ENCODE data around the gene TSBP1.

The TSBP1 gene, protein sequence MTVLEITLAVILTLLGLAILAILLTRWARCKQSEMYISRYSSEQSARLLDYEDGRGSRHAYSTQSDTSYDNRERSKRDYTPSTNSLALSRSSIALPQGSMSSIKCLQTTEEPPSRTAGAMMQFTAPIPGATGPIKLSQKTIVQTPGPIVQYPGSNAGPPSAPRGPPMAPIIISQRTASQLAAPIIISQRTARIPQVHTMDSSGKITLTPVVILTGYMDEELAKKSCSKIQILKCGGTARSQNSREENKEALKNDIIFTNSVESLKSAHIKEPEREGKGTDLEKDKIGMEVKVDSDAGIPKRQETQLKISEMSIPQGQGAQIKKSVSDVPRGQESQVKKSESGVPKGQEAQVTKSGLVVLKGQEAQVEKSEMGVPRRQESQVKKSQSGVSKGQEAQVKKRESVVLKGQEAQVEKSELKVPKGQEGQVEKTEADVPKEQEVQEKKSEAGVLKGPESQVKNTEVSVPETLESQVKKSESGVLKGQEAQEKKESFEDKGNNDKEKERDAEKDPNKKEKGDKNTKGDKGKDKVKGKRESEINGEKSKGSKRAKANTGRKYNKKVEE

DNA sequence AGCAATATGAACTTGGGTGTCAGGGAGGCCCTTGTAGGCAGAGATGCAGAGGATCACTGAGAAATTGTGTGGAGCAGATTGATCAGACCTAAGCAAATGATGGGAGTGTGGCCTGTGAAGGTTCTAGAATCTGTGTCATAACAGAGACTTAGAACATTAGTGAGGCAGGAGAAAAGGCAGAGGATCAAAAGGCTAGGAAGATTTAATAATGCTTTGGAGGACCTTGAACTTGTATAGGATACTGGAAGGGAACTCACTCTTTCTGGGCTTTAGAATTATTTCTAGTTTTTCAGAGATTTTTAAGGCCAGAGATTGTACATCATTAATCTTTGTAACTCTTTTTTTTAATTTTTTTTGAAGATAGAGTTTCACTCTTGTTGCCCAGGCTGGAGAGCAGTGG lies at the start of gene TSBP1:
TSS of gene TSBP1 (minus strand) at position 101 of the 400 bp plus-strand sequence. CDS start 197 bp downstream, outside the sequence.
- DNase-seq (ENCODE audit: low read depth, low spot score) = no peak

DNA sequence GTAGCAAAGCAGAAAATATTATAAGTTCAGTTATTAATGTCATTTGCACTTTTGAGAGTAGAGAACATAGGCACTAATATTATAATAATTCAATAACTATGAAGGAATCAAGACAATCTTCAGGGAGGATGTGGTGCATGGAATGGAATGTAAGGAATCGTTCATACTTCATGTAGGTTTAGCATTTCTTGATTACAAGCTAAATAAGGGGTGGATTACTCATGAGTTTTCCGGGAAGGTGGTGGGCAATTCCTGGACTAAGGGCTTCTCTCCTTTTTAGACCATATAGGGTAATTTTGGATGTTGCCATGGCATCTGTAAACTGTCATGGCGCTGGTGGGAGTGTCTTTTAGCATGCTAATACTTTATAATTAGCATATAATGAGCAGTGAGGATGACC lies 44.3 kb upstream of the TSBP1 start:
- DNase-seq (ENCODE audit: low read depth, low spot score) = no peak

DNA sequence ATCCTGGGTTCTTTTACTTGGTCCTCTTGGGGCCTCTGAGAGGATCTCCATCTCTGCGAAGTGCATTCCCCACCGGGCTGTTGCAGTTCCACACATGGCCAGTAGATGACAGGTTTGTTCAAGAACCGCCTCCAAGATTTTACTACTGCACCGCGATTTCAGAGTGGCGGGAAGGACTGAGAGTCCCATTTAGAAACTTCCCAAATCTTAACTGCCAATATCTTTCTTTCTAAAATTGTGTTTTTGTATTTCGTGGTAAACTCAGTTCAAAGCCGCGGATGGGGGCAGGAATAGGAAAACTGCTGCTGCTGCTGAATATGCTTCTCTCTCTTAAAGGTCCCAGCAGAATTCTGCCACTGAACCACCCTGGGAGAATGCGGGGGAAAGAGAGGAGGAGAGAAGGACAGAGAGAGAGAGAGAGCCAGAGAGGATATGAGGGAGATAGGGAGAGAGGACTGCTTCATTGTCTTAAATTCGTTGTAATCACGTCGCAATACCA lies 43.9 kb upstream of the TSBP1 start:
- peak; percentile 83 for DNase-seq (ENCODE audit: low read depth, low spot score)

DNA sequence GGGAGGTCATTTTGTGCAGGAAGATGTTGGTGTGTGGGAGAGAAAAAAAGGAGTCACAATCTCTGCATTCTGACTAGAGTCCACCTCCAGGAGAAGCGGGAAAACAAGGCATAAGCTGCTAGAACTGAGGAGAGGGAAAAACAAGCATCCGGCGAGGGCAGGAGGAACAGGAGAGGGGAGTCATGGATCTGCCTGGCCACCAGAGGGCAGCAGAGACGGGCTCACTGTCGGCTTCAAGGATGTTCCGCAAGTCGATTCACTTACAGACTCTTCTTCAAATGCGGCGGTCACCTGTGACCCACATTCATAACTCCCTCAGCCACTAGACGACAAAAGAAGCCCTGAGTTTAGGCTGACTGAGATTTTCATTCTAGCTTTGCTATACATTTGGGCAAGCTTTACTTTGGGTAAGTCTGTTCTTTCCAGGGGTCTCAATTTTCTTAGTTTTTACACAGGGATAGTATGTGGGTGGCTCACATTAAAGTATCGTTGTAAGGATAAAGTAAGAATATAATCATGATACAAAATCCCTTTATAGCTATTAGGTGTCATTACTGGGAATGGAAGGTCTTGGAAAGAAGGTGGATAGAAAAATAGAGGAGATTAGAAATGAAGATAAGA lies 41.8 kb upstream of the TSBP1 start:
- DNase-seq (ENCODE audit: low read depth, low spot score) = peak; percentile 90

DNA sequence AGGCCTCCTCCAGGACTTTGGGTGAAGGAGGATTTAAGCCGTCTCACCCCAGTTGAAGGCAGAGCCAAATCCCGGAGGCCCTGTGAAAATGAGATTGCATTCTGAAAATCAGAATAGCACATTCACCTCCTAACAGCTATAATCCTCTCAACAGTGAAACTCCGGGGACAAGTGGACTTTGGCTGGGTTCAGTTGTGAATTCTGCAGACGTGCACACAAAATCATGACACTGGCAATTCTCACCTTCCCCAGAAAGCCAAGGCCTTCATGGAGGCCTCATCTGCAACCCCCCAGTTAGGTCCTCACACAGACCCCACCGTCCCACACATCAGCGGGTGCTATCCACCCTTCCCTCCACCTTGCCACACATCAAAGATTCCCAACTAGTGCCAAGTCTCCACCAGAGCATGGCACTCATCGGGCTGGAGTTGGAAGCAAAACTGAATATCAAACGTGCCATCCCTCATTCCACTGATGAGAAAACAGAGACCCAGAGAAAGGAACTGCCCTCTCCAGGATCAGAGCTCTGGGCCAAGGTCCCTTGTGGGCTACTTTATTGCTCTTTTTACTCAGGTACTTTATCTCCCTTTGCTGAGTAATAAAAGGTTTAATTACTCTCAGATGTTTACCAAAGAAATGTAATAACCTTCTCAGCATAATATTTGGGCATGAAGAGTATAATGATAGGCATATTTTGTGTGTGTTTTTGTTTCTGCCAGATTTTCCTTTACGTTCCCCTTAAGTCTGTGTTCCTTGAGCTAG lies 40.0 kb upstream of the TSBP1 start:
- no peak for DNase-seq (ENCODE audit: low read depth, low spot score)

DNA sequence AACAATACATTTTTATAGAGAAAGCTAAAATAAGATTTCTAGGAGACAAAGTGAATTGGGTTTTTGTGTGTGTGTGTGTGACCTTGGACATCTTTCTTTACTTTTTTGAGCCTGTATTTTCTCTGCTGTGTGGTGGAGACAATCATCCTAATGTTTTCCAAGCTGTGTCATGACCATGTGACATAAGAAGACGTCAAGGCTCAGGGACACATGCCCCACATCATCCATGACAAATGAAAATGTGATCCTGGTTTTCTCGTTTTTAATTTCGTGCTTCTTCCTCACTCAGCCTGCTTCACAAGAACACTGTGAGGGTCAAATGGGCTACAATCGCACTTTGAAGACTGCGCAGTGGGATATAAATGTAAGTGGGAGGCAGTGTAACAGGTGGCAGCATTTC lies 39.2 kb upstream of the TSBP1 start:
- DNase-seq (ENCODE audit: low read depth, low spot score) = no peak

DNA sequence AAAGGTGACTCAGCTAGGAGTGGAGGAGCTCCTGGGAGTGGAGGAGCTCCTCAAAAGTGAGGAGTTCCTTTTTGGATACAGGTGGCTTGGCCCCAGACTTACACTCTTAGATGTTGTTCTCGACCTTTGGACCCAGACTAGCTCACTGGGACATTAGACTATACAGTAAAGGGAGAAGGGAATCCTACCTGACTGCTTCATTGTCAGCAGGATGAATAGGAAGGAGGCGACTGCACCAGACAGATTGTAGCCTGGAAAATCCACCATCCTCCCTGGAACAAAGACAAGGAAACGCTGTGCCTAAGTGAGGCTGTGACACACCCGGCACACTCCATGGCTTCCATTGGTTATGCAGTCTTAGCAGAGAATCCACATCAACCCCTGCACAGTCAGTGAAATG lies 35.2 kb upstream of the TSBP1 start, which contains the start of gene BTNL2:
TSS of gene BTNL2 (minus strand) at position 325 of the 400 bp plus-strand sequence. CDS start at position 267, 58 bp downstream.
- no peak for DNase-seq (ENCODE audit: low read depth, low spot score)

DNA sequence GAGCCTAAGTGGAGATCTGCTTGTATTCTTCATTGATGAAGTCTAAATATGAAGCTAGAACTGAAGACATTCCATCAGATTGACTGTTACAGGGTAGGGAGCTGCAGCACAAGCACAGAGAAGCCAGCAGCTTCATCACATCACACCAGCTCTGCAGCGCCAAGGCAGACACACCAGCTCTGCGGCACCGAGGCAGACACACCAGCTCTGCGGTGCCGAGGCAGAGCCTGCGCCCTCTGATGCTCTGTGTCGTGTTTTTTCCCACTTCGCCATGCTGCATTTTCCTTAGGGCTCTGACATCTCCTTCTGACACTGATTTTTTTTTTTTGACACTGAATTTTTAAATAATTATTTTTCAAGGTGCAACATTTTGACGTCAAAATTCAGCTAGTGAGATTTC lies 34.5 kb upstream of the TSBP1 start:
- no peak for DNase-seq (ENCODE audit: low read depth, low spot score)

DNA sequence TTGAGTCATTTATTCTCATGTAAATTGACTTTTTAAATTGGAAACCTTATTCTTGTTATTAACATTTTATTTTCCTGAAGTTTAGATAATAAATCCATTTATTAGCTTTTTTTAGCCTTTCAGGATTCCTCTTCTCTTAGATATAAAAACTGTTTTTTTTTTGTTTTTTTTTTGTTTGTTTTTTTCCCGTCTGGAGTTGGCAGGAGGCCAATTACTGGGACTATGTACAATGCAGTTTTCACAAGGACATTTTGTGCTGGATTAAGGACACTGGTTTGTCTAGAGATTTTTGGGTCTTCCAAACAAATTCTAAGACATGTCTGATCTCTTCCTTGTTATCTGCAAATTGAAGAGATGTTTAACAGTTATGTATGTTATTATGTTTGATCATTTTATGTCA lies 34.0 kb upstream of the TSBP1 start:
- no peak for DNase-seq (ENCODE audit: low read depth, low spot score)

DNA sequence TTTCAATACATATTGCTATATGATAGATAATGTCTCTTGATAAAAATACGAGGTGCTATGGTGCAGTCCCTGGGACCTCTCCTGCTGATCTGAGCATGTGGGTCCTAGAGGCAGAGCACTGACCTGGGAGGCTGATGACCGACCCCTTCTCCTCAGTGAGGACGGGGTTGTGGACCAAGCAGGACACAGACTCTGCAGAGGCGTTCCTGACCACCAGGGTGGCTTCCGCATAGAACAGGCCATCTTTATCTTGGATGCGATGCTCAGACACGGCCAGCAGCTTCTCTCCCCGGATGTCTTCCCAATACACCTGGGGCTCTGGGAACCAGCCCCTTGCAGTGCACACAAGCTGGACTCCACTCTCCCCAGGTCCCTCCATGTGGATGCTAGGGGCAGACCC lies 31.1 kb upstream of the TSBP1 start:
- no peak for DNase-seq (ENCODE audit: low read depth, low spot score)

DNA sequence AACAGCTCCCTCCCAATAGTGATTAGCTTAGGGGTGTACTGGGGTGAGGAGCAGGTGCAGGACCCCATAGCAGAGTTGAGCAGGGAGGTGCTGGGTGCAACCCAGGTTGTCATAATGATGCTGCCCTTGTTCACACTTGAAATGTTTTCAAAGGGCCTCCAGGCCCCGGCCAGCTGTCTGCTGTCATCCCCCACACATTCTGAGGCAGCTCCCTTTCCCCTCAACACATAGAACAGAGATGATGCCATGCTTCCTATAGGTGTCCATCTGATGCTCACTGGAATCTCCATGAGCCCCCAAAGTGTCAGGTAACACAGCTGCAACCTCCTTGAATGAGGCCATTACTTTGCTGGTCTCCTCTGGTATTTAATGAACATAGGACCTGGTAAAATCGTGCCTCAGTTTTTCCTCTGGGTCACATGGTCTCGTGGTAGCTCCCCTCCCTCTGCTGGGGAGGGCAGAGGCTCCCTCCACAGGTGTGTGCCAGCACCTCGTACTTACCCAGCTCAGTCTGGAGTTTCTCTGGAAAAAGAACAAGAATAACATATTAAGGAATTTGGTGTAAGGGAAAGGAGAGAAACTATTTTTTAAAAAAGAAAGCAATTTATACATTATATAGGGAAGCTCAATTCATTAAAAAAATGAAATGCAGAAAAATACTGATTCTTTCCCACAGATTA lies 29.7 kb upstream of the TSBP1 start:
- DNase-seq (ENCODE audit: low read depth, low spot score) = no peak

DNA sequence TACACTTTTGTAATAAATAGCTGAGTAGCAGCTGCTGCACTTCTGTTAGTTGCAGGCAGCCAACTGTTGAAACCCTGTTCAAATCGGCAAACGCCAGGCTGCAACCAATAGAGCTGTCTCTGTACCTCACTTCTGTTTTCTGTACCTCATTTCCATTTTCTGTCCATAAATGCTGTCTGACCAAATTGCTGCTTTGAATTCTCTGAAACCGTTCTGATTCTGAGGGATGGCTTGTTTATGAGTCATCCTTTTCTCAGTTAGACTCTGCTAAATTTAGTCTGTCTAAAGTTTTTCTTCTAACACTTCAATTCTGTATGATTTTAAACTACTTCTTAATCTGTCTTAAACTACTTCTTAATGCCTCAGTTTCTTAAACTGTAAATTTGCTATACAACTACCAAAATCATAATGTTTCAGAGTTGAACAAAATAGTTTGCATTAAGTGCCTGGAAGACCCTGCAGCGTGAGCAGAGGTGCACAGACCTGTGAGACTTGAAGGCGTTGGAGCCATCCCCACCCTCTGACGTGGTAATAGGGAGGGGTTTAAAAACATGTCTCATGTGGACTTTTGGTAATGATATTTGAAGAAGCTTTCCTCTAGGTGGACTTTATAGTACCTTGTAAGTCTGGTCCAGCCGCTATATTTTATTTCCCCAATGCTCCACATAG lies 25.7 kb upstream of the TSBP1 start:
- DNase-seq (ENCODE audit: low read depth, low spot score) = no peak

DNA sequence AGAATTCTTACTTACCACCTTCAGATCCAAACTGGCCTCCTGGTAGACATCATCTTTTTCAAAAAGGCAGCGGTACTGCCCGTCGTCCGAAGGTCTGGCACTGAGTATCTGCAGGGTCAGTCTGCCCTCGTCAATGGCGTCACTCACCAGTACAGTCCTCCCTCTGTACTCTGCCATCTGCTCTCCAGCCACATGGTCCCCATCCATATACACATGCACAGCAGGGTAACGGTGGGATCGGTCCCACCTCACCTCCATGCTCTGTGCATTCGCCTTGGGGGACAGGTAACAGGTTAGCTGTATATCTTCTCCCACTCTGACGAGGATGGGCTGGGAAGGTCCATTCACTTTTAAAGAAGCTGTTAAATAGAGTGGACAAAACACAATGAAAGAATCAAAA lies 24.3 kb upstream of the TSBP1 start:
- DNase-seq (ENCODE audit: low read depth, low spot score) = no peak

DNA sequence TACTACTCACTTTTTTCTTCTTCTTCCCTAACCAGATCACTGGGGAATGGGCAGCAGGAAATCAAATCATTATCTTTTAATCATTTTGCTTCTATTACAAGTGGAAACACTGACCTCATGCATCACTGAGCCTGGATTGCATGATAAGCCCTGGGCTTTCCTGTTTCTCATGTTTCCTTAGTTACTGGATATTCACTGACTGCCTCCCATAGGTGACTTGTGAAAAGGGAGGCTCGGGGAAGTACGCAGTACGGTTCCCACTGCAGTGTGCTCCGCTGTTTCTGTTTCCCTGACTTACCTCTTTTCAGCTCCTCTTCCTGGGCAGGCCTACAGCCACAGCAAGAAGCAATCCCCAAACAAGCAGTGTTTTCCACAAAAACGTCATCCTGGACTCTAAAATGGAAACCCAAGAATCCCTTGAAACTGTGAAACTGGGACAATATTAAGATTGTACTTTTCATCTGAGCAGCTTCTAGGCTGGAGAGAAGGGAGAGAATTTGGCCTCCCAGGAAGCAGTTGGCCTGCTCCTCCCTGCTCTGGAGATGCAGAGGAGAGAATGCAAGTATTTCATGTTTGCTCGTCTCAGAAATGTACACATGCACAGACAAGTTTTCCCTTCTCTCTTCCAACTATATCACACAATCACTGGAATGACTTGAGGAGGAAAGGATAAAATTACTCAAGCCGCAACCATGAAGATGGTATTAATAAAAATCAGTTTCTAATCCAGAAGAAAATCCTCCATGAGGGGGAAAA lies 22.1 kb upstream of the TSBP1 start:
- no peak for DNase-seq (ENCODE audit: low read depth, low spot score)

DNA sequence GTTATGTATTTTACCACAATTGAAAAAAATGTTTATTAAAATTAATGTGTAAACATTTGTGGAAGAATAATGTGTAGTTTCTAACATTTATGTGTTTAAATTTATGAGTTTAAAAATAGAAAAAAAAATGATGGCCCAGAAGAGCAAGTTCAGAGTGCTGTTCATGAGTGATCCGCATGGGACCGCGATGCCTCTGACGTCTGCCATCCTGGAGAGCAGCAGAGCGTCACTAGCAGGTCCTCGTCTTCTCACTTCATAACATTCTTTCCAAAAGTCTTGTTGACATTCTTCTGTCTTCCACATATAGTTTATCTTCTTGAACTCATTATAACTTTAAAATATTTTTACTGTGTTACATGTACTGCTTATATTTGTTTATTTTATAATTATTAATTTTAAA lies 19.8 kb upstream of the TSBP1 start:
- no peak for DNase-seq (ENCODE audit: low read depth, low spot score)

DNA sequence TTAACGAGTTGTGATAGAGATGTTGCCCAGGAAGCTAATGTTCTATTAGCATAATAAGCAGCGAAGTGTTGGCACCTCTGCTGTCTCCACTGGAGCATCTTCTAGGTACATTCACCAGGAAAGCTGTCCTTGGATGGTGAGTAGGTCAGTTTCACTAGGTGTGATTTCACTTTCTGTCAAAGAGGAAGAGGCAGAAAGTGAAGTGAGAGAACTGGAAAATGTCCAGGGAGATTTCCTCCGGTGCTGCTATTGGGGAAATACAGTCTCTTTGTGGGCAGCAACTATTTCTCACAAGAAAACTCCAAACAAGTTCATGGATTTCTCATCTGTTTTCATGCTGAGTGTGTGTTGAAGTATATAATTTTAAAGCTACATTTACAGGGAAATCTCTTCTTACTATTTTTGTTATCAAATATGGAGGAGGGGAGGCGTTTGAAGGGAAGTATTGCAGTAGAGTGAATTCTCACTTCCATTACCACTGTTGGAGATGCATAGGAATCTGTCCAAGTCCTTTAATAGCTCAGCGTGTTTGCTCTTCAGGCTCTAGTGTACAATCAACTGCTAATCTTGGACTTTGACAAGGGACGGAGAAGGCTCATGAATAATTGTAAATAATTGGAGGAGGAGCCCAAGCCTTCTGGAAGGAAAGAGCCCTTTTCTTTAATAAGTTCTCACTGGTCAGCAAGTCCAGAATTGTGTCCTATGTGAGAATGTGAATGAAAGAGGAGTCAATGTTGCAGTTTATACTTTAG lies 16.1 kb upstream of the TSBP1 start:
- no peak for DNase-seq (ENCODE audit: low read depth, low spot score)

DNA sequence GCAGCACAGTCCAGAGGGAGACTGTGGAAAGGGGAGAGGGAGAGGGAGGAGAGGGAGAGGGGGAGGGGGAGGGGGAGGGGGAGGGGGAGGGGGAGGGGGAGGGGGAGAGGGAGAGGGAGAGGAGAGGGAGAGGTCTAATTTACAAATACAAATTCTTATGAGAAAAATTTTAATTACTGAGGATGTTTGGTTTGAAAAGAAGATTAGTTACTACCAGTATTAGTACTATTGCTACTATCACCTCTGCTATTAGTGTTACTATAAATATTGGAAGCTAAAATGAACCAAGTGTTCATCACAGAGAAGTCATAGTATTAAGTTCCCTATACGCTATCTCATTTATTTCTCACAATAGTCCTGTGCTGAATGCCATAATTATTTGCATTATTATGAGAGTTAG lies 14.3 kb upstream of the TSBP1 start:
- no peak for DNase-seq (ENCODE audit: low read depth, low spot score)

DNA sequence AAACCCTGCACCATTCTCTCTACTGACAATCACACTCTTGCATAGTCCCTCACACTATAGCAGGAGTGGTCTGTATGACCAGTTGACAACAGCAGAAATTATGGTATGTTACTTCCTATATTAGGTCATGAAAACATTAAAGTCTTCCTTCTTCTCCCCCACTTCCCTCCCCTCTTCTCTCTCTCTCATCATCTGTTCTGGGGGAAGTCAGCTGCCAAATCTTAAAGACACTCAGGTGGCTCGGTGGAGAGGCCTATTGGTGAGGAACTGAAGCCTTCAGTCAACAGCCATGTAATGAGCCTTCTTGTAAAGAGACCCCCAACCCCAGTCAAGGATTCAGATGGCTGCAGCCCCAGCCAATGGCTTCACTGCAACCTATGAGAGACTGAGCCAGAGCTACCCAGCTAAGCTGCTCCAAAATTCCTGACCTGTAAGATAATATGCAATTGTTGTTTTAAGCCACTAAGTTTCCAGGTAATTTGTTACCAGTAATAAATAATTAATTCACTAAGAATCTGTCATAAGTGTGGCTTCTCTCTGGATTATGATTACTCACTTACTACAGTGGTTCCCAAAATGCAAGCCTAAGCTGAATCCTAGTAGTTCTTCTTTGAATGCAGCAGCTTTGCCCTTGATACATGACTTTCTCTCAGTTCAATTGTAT lies 11.2 kb upstream of the TSBP1 start:
- no peak for DNase-seq (ENCODE audit: low read depth, low spot score)

DNA sequence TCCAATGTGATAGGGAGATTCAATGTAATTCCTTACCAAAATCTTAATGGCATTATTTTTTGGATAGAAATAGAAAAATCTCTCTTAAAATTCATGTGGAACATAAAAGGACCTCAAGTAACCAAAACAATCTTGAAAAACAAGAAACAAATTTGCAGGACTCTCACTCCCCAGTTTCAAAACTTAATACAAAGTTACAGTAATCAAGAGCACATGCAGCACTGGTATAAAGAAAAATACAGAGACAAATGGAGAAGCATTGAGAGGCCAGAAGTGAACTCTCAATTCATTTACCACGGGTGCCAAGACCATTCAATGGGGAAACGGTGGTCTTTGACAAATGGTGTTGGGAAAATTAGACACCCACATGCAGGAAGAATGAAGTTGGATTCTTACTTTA lies 7.8 kb upstream of the TSBP1 start:
- DNase-seq (ENCODE audit: low read depth, low spot score) = no peak
